Uterus (tissue), 2 donors: ENCODE results near the gene PPL.

Source experiments
- POLR2A ChIP-seq, 2 donors: fragments of 450-650 bp; IDR thresholded peaks; one replicate each; pipeline ENCODE4 v1.6.1; 2016; ENCODE audit warnings: antibody characterized with exemption in 2 of 2, mild to moderate bottlenecking in 1 of 2, moderate library complexity in 1 of 2
- TF ChIP-seq, protein P1 (sequence below), 4 experiments: fragments of 200-600 bp in 2 of 4; fragments of 450-650 bp in 2 of 4; sonication (generic) in 2 of 4; IDR thresholded peaks; one replicate each; pipeline ENCODE4 v1.5.1; 2016 to 2019; ENCODE audit warnings: antibody characterized with exemption in 4 of 4, mild to moderate bottlenecking in 2 of 4, moderate library complexity in 1 of 4

DNA sequence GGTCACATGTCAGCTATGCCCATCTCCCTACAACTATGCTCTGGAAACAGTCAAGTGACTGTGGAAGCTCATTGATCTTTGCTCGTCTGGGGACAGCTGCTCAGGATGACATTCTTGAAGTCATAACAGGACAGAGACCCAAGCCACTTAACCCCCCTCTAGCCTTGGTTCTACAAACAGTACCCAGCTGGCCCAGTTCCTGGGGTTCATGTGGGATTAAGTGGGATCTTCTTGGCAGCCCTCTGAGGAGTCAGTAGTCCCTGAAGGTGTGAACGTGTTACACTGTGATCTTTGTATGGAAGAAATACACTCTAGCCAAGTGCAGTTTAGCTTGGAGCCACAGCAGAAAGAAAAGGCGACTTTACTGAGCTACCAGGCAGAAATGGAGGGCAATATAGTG, 63.9 kb downstream of the PPL start:
- TF ChIP-seq, protein P1, sequence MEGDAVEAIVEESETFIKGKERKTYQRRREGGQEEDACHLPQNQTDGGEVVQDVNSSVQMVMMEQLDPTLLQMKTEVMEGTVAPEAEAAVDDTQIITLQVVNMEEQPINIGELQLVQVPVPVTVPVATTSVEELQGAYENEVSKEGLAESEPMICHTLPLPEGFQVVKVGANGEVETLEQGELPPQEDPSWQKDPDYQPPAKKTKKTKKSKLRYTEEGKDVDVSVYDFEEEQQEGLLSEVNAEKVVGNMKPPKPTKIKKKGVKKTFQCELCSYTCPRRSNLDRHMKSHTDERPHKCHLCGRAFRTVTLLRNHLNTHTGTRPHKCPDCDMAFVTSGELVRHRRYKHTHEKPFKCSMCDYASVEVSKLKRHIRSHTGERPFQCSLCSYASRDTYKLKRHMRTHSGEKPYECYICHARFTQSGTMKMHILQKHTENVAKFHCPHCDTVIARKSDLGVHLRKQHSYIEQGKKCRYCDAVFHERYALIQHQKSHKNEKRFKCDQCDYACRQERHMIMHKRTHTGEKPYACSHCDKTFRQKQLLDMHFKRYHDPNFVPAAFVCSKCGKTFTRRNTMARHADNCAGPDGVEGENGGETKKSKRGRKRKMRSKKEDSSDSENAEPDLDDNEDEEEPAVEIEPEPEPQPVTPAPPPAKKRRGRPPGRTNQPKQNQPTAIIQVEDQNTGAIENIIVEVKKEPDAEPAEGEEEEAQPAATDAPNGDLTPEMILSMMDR (IDR thresholded peaks at IDR 0.05) = no peak
- no peak for TF ChIP-seq POLR2A (IDR thresholded peaks at IDR 0.05)
